Measurements from ENCODE around the gene OGFOD3.

DNA sequence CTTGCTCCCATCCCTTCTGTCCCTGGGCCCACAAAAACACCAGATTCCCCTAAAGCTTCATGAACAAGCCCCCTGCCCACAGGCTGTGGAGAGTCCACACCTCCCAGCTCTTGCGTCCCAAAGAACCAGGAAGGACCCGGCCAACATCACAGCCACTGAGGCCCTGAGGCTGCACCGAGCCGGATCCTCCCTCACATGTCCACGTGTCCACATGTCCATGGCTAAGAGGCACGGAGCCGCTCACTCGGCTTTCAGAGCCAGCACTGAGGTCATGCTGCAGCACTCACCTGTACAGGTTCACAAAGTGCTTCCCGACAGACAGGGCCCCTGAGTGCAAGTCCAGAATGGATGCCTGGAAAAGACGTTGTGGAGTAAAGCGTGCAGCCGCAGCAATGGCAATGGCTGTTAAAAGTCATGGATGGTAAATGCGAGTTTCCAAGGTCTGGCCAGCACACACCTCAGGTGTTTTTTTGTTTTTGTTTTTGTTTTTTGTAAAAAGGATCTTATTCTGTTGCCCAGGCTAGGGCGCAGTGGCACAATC, 12.2 kb downstream of the OGFOD3 start:
- TF ChIP-seq POLR2A (IDR thresholded peaks at IDR 0.05) (no peak), CTCF (IDR thresholded peaks at IDR 0.05) (no peak), EP300 (IDR thresholded peaks at IDR 0.05; ENCODE audit: low read depth) (no peak)

All from transverse colon (tissue), 3 donors.